ENCODE results near the gene NCOA7.

The NCOA7 gene

GRCh38 chr6:125868252-125868651 lies 77.5 kb downstream of the NCOA7 start:
- H3K4me1 ChIP-seq (ENCODE audit: control insufficient read depth, low read depth, low read length): no peaks in the 10 kb centered on the region
- no peak overlapping the region for H3K56ac ChIP-seq (ENCODE audit: low read length)
- H3K4ac ChIP-seq (ENCODE audit: low read depth, low read length): no peak overlapping the region
- no CpG with 5 or more reads among the region's 2 CpGs for WGBS (ENCODE audit: extremely low coverage, insufficient coverage, low lambda C conversion rate)
- H2AK5ac ChIP-seq (ENCODE audit: low read length): no peak overlapping the region
- no peaks in the 10 kb centered on the region for H3K36me3 ChIP-seq (ENCODE audit: control insufficient read depth, insufficient read depth, low read length)
- no peak overlapping the region for H4K5ac ChIP-seq (ENCODE audit: low read length)
- H3K4me3 ChIP-seq (ENCODE audit: low read length): no peak overlapping the region
- H2BK15ac ChIP-seq (replicated peaks; ENCODE audit: low read depth): no peak overlapping the region
- no peak for DNase-seq
- H3K23ac ChIP-seq (ENCODE audit: low read length): no peak overlapping the region
- no peak overlapping the region for H2BK120ac ChIP-seq (ENCODE audit: low read depth, low read length)
- H3K27ac ChIP-seq (ENCODE audit: low read depth, low read length): no peak overlapping the region
- no peaks in the 10 kb centered on the region for H3K27me3 ChIP-seq (ENCODE audit: insufficient read depth, low read length, poor library complexity)
- no peaks in the 10 kb centered on the region for H3K79me2 ChIP-seq (ENCODE audit: control insufficient read depth, insufficient read depth, low read length)
- no peak overlapping the region for H3K4me2 ChIP-seq (ENCODE audit: low read length)
- no peaks in the 10 kb centered on the region for H3K79me1 ChIP-seq (ENCODE audit: low read length)
- H2BK5ac ChIP-seq (ENCODE audit: low read length): no peak overlapping the region
- no peak overlapping the region for H3K18ac ChIP-seq (ENCODE audit: low read length)
- no peak overlapping the region for H4K8ac ChIP-seq (ENCODE audit: low read depth, low read length)
- no peak overlapping the region for H3K9ac ChIP-seq (ENCODE audit: low read length)

- no peaks in the 10 kb centered on the region for H3K36me3 ChIP-seq (ENCODE audit: control insufficient read depth, insufficient read depth, low read length)
- H3K9ac ChIP-seq (ENCODE audit: low read length): no peak overlapping the region
- H3K4me3 ChIP-seq (ENCODE audit: low read length): no peak overlapping the region
- no peak overlapping the region for H3K18ac ChIP-seq (ENCODE audit: low read length)
- WGBS (ENCODE audit: extremely low coverage, insufficient coverage, low lambda C conversion rate): no CpG with 5 or more reads among the region's 5 CpGs
- no peak overlapping the region for H4K5ac ChIP-seq (ENCODE audit: low read length)
- no peak overlapping the region for H3K23ac ChIP-seq (ENCODE audit: low read length)
- H3K4ac ChIP-seq (ENCODE audit: low read depth, low read length): no peak overlapping the region
- no peak overlapping the region for H2AK5ac ChIP-seq (ENCODE audit: low read length)
- H3K4me1 ChIP-seq (ENCODE audit: control insufficient read depth, low read depth, low read length): no peaks in the 10 kb centered on the region
- H4K8ac ChIP-seq (ENCODE audit: low read depth, low read length): no peak overlapping the region
- no peaks in the 10 kb centered on the region for H3K79me2 ChIP-seq (ENCODE audit: control insufficient read depth, insufficient read depth, low read length)
- H3K56ac ChIP-seq (ENCODE audit: low read length): no peak overlapping the region
- H3K4me2 ChIP-seq (ENCODE audit: low read length): no peak overlapping the region
- no peak overlapping the region for H2BK15ac ChIP-seq (replicated peaks; ENCODE audit: low read depth)
- no peak overlapping the region for H2BK120ac ChIP-seq (ENCODE audit: low read depth, low read length)
- no peak overlapping the region for H3K27ac ChIP-seq (ENCODE audit: low read depth, low read length)
- no peaks in the 10 kb centered on the region for H3K79me1 ChIP-seq (ENCODE audit: low read length)
- H3K27me3 ChIP-seq (ENCODE audit: insufficient read depth, low read length, poor library complexity): no peaks in the 10 kb centered on the region
- no peak for DNase-seq
- no peak overlapping the region for H2BK5ac ChIP-seq (ENCODE audit: low read length)
Measured at GRCh38 chr6:125868678-125869395, 78.1 kb downstream of the NCOA7 start.

GRCh38 chr6:125869427-125869826 lies 78.7 kb downstream of the NCOA7 start:
- Histone ChIP-seq H3K4me1 (ENCODE audit: control insufficient read depth, low read depth, low read length) (no peaks in the 10 kb centered on the region), H3K79me2 (ENCODE audit: control insufficient read depth, insufficient read depth, low read length) (no peaks in the 10 kb centered on the region)
- no CpG with 5 or more reads among the region's 6 CpGs for WGBS (ENCODE audit: extremely low coverage, insufficient coverage, low lambda C conversion rate)

GRCh38 chr6:125871365-125871764 lies 80.6 kb downstream of the NCOA7 start:
- no peaks in the 10 kb centered on the region for H3K79me1 ChIP-seq (ENCODE audit: low read length)
- no peaks in the 10 kb centered on the region for H3K27me3 ChIP-seq (ENCODE audit: insufficient read depth, low read length, poor library complexity)
- H3K79me2 ChIP-seq (ENCODE audit: control insufficient read depth, insufficient read depth, low read length): no peaks in the 10 kb centered on the region
- H3K56ac ChIP-seq (ENCODE audit: low read length): no peak overlapping the region
- H3K4me2 ChIP-seq (ENCODE audit: low read length): no peak overlapping the region
- H3K4ac ChIP-seq (ENCODE audit: low read depth, low read length): no peak overlapping the region
- H4K8ac ChIP-seq (ENCODE audit: low read depth, low read length): no peak overlapping the region
- no peak overlapping the region for H2BK5ac ChIP-seq (ENCODE audit: low read length)
- H3K36me3 ChIP-seq (ENCODE audit: control insufficient read depth, insufficient read depth, low read length): no peaks in the 10 kb centered on the region
- no peak overlapping the region for H3K23ac ChIP-seq (ENCODE audit: low read length)
- no peak overlapping the region for H2BK120ac ChIP-seq (ENCODE audit: low read depth, low read length)
- H2AK5ac ChIP-seq (ENCODE audit: low read length): no peak overlapping the region
- no peak overlapping the region for H3K9ac ChIP-seq (ENCODE audit: low read length)
- H4K5ac ChIP-seq (ENCODE audit: low read length): no peak overlapping the region
- DNase-seq: no peak
- H3K18ac ChIP-seq (ENCODE audit: low read length): no peak overlapping the region
- H3K4me1 ChIP-seq (ENCODE audit: control insufficient read depth, low read depth, low read length): no peaks in the 10 kb centered on the region
- no peak overlapping the region for H3K4me3 ChIP-seq (ENCODE audit: low read length)
- no peak overlapping the region for H2BK15ac ChIP-seq (replicated peaks; ENCODE audit: low read depth)
- no peak overlapping the region for H3K27ac ChIP-seq (ENCODE audit: low read depth, low read length)

More at GRCh38 chr6:125869427-125869826, 78.7 kb downstream of the NCOA7 start:
- Histone ChIP-seq H3K9ac (ENCODE audit: low read length) (no peak overlapping the region), H2BK120ac (ENCODE audit: low read depth, low read length) (no peak overlapping the region), H2BK5ac (ENCODE audit: low read length) (no peak overlapping the region), H4K5ac (ENCODE audit: low read length) (no peak overlapping the region), H3K27ac (ENCODE audit: low read depth, low read length) (no peak overlapping the region), H3K4me3 (ENCODE audit: low read length) (no peak overlapping the region), H3K36me3 (ENCODE audit: control insufficient read depth, insufficient read depth, low read length) (no peaks in the 10 kb centered on the region), H3K79me1 (ENCODE audit: low read length) (no peaks in the 10 kb centered on the region), H3K23ac (ENCODE audit: low read length) (no peak overlapping the region), H2BK15ac (replicated peaks; ENCODE audit: low read depth) (no peak overlapping the region), H3K4me2 (ENCODE audit: low read length) (no peak overlapping the region), H3K56ac (ENCODE audit: low read length) (no peak overlapping the region), H3K4ac (ENCODE audit: low read depth, low read length) (no peak overlapping the region), H4K8ac (ENCODE audit: low read depth, low read length) (no peak overlapping the region), H2AK5ac (ENCODE audit: low read length) (no peak overlapping the region), H3K27me3 (ENCODE audit: insufficient read depth, low read length, poor library complexity) (no peaks in the 10 kb centered on the region), H3K18ac (ENCODE audit: low read length) (no peak overlapping the region)
- no peak for DNase-seq

- no peak overlapping the region for H3K4me3 ChIP-seq (ENCODE audit: low read length)
- no peak overlapping the region for H2BK5ac ChIP-seq (ENCODE audit: low read length)
- H3K79me2 ChIP-seq (ENCODE audit: control insufficient read depth, insufficient read depth, low read length): no peaks in the 10 kb centered on the region
- no CpG with 5 or more reads among the region's 5 CpGs for WGBS (ENCODE audit: extremely low coverage, insufficient coverage, low lambda C conversion rate)
- no peak overlapping the region for H3K9ac ChIP-seq (ENCODE audit: low read length)
- no peaks in the 10 kb centered on the region for H3K79me1 ChIP-seq (ENCODE audit: low read length)
- no peak overlapping the region for H3K4me2 ChIP-seq (ENCODE audit: low read length)
- no peak overlapping the region for H3K4ac ChIP-seq (ENCODE audit: low read depth, low read length)
- H3K36me3 ChIP-seq (ENCODE audit: control insufficient read depth, insufficient read depth, low read length): no peaks in the 10 kb centered on the region
- H4K5ac ChIP-seq (ENCODE audit: low read length): no peak overlapping the region
- H2AK5ac ChIP-seq (ENCODE audit: low read length): no peak overlapping the region
- no peak overlapping the region for H3K23ac ChIP-seq (ENCODE audit: low read length)
- no peak overlapping the region for H3K27ac ChIP-seq (ENCODE audit: low read depth, low read length)
- no peaks in the 10 kb centered on the region for H3K27me3 ChIP-seq (ENCODE audit: insufficient read depth, low read length, poor library complexity)
- no peak overlapping the region for H3K18ac ChIP-seq (ENCODE audit: low read length)
- H3K4me1 ChIP-seq (ENCODE audit: control insufficient read depth, low read depth, low read length): no peaks in the 10 kb centered on the region
- no peak overlapping the region for H3K56ac ChIP-seq (ENCODE audit: low read length)
- H2BK120ac ChIP-seq (ENCODE audit: low read depth, low read length): no peak overlapping the region
- H2BK15ac ChIP-seq (replicated peaks; ENCODE audit: low read depth): no peak overlapping the region
- no peak overlapping the region for H4K8ac ChIP-seq (ENCODE audit: low read depth, low read length)
- peak; percentile 30 for DNase-seq
Measured at GRCh38 chr6:125872259-125872921, 81.6 kb downstream of the NCOA7 start.

- Histone ChIP-seq H3K23ac (ENCODE audit: low read length) (no peak overlapping the region), H3K4me2 (ENCODE audit: low read length) (no peak overlapping the region), H3K9ac (ENCODE audit: low read length) (no peak overlapping the region), H3K79me2 (ENCODE audit: control insufficient read depth, insufficient read depth, low read length) (no peaks in the 10 kb centered on the region), H2AK5ac (ENCODE audit: low read length) (no peak overlapping the region), H3K4me3 (ENCODE audit: low read length) (no peak overlapping the region), H3K4ac (ENCODE audit: low read depth, low read length) (no peak overlapping the region), H3K79me1 (ENCODE audit: low read length) (no peaks in the 10 kb centered on the region), H3K4me1 (ENCODE audit: control insufficient read depth, low read depth, low read length) (no peaks in the 10 kb centered on the region), H3K36me3 (ENCODE audit: control insufficient read depth, insufficient read depth, low read length) (no peaks in the 10 kb centered on the region), H2BK5ac (ENCODE audit: low read length) (no peak overlapping the region), H3K27me3 (ENCODE audit: insufficient read depth, low read length, poor library complexity) (no peaks in the 10 kb centered on the region), H3K56ac (ENCODE audit: low read length) (no peak overlapping the region), H3K18ac (ENCODE audit: low read length) (no peak overlapping the region), H2BK120ac (ENCODE audit: low read depth, low read length) (no peak overlapping the region), H4K5ac (ENCODE audit: low read length) (no peak overlapping the region), H4K8ac (ENCODE audit: low read depth, low read length) (no peak overlapping the region), H3K27ac (ENCODE audit: low read depth, low read length) (no peak overlapping the region), H2BK15ac (replicated peaks; ENCODE audit: low read depth) (no peak overlapping the region)
- DNase-seq: no peak
- no CpG with 5 or more reads among the region's 4 CpGs for WGBS (ENCODE audit: extremely low coverage, insufficient coverage, low lambda C conversion rate)
Measured at GRCh38 chr6:125882243-125882642, 91.5 kb downstream of the NCOA7 start.
